Liver (tissue), 3 donors: ENCODE results near the gene PLXNA2.

Source experiments
- CTCF ChIP-seq: fragments of 150-350 bp; IDR thresholded peaks from 2 replicates; pipeline ENCODE4 v1.5.1; 2017; ENCODE audit warnings: improper control_type of control experiment, low read depth, low read length; ENCODE audit not compliant: missing input control
- JUND ChIP-seq, 2 donors: IDR thresholded peaks; 2 replicates each; pipeline ENCODE4 v1.6.1; 2016; ENCODE audit warnings: antibody characterized with exemption in 2 of 2
- RAD21 ChIP-seq, 2 donors: IDR thresholded peaks; 2 replicates each; pipeline ENCODE4 v1.6.1; 2016; ENCODE audit warnings: antibody characterized with exemption in 2 of 2, mild to moderate bottlenecking in 2 of 2
- RXRA ChIP-seq, 2 donors: IDR thresholded peaks; 2 replicates each; pipeline ENCODE4 v1.6.1; 2017 to 2018; ENCODE audit warnings: antibody characterized with exemption in 2 of 2, mild to moderate bottlenecking in 1 of 2
- TF ChIP-seq, protein P1 (sequence below): IDR thresholded peaks from 2 replicates; pipeline ENCODE4 v1.6.1; 2016; ENCODE audit warnings: antibody characterized with exemption
- donor health status: healthy.
- donor health status: healthy.

DNA sequence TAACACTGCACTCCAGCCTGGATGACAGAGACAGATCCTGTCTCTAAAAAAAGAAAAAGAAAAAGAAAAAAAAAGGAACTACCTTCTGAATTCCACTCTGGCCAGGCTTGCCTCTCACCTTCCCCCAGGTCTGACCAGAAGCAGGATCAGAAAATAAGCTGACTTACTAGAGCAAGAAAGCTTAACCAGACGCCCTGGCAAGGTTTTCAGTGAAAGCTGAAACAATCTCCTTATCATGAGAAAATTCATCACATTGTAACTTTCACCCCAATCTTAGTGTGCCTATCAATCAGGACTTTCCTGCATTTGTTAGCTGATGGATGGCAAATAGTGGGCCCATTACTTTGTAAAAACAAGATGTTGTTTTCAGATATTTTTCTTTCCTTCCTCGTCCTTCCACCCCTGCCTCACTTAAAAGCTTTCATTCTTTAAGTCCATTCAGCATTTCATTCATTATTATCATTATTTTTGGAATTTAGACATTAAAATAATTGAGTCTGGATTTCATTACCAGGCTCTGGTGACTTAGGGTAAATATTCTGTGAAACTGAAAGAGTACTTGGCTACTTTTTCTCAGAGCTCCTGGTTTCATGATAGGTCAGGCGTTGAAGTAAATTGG lies 236.8 kb downstream of the PLXNA2 start:
- TF ChIP-seq CTCF (no peak), RAD21 (IDR thresholded peaks at IDR 0.05) (no peak), JUND (IDR thresholded peaks at IDR 0.05) (no peak), RXRA (IDR thresholded peaks at IDR 0.05) (no peak)
- TF ChIP-seq, protein P1, sequence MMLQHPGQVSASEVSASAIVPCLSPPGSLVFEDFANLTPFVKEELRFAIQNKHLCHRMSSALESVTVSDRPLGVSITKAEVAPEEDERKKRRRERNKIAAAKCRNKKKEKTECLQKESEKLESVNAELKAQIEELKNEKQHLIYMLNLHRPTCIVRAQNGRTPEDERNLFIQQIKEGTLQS: no peak
